K562 (cell line): ENCODE data around the gene ARHGAP22. TPM values are rescaled to one million over a fixed set of nuclear protein-coding genes. Genes with fewer than 3 reads are reported as not detected.

ENCODE experiments used
- CREBBP ChIP-seq: IDR thresholded peaks from one replicate; pipeline ENCODE4 v1.6.1; 2012; ENCODE audit warnings: low read depth, mild to moderate bottlenecking, control low read depth, inconsistent platforms, low read length
- HMG20A ChIP-seq: fragments of 450-650 bp; formaldehyde crosslinking; conservative IDR thresholded peaks from 2 replicates; pipeline ENCODE4 v1.4.0; 2020; ENCODE audit warnings: mild to moderate bottlenecking, mixed read lengths
- JUND ChIP-seq, 2 experiments: IDR thresholded peaks; 2 replicates in 1 of 2; 3 replicates in 1 of 2; pipeline ENCODE4 v1.6.1; 2011; ENCODE audit warnings: borderline replicate concordance in 2 of 2, low read depth in 2 of 2, low read length in 2 of 2, improper control_type of control experiment in 1 of 2, missing biosample characterization in 1 of 2, missing genetic modification characterization in 1 of 2, missing genetic modification reagents in 1 of 2
- L3MBTL2 ChIP-seq: fragments of 450-650 bp; IDR thresholded peaks from 2 replicates; pipeline ENCODE4 v1.6.1; 2016; ENCODE audit warnings: mild to moderate bottlenecking, moderate library complexity
- OTX1 ChIP-seq: fragments of 450-650 bp; formaldehyde crosslinking; IDR thresholded peaks from 2 replicates; pipeline ENCODE4 v1.4.0; 2022; ENCODE audit warnings: mild to moderate bottlenecking
- SIN3B ChIP-seq: fragments of 450-650 bp; IDR thresholded peaks from 2 replicates; pipeline ENCODE4 v1.6.1; 2017; ENCODE audit warnings: low read depth, mild to moderate bottlenecking, moderate library complexity
- SMAD1 ChIP-seq: fragments of 150-350 bp; IDR thresholded peaks from 2 replicates; pipeline ENCODE4 v1.6.1; 2014; ENCODE audit warnings: low read length, low read depth; ENCODE audit not compliant: partially characterized antibody
- SP2 ChIP-seq: IDR thresholded peaks from 2 replicates; pipeline ENCODE4 v1.6.1; 2011; ENCODE audit warnings: mild to moderate bottlenecking, low read depth, low read length, moderate library complexity; ENCODE audit not compliant: poor library complexity, severe bottlenecking; ENCODE audit errors: extremely low read depth
- SRF ChIP-seq, 2 experiments: fragments of 250-450, 450-650 bp in 1 of 2; sonication (Bioruptor Pico) in 1 of 2; sonication (generic) in 1 of 2; formaldehyde crosslinking; IDR thresholded peaks; 2 replicates each; pipeline versions ENCODE4 v1.5.0 to v1.5.1; 2020 to 2022; ENCODE audit warnings: mild to moderate bottlenecking in 1 of 2, missing genetic modification reagents in 1 of 2
- ZBED1 ChIP-seq: IDR thresholded peaks from 2 replicates; pipeline ENCODE4 v1.6.1; 2014
- ZNF12 ChIP-seq: sonication (generic); formaldehyde crosslinking; IDR thresholded peaks from 2 replicates; pipeline ENCODE4 v1.4.0; 2020; ENCODE audit warnings: mild to moderate bottlenecking, missing genetic modification reagents
- ZNF583 ChIP-seq: fragments of 250-450 bp; sonication (Bioruptor Pico); IDR thresholded peaks from 2 replicates; pipeline ENCODE4 v1.4.0; 2020
- polyA plus RNA-seq, 8 experiments: library from polyadenylated mRNA; depleted of rRNA in 4 of 8; stranded (reverse) in 5 of 8; unstranded in 3 of 8; fragments of >200 nt; fragmentation: Nextera tagmentation in 2 of 8; fragmentation: Illumina TruSeq in 1 of 8; extraction: Ambion mirVana in 2 of 8; extraction: Trizol in 1 of 8; gene quantifications; 2 replicates each; pipeline versions ENCODE4 v1.2.1 to v1.2.3, GENCODE V29; 2011 to 2014; ENCODE audit warnings: inconsistent platforms in 1 of 8, missing spikeins in 1 of 8
- total RNA-seq, 7 experiments: library from RNA; depleted of rRNA in 6 of 7; stranded (reverse); fragments of >200 nt in 6 of 7; fragmentation: Illumina TruSeq in 2 of 7; extraction: Trizol in 2 of 7; gene quantifications; 2 replicates each; pipeline versions ENCODE4 v1.2.1 to v1.2.3, GENCODE V29; 2011 to 2021; ENCODE audit warnings: low replicate concordance in 1 of 7
- TF ChIP-seq, protein P1 (sequence below): fragments of 450-650 bp; formaldehyde crosslinking; IDR thresholded peaks from 2 replicates; pipeline ENCODE4 v1.4.0; 2020; ENCODE audit warnings: mild to moderate bottlenecking, moderate library complexity
- TF ChIP-seq, protein P2 (sequence below): fragments of 450-650 bp; IDR thresholded peaks from 2 replicates; pipeline ENCODE4 v1.6.1; 2016; ENCODE audit warnings: borderline replicate concordance
- TF ChIP-seq, protein P3 (sequence below): fragments of 450-650 bp; IDR thresholded peaks from 2 replicates; pipeline ENCODE4 v1.6.1; 2018; ENCODE audit warnings: mild to moderate bottlenecking, low read depth; ENCODE audit not compliant: partially characterized antibody
- TF ChIP-seq, protein P4 (sequence below): sonication (generic); formaldehyde crosslinking; IDR thresholded peaks from 2 replicates; pipeline ENCODE4 v1.4.0; 2020; ENCODE audit warnings: mild to moderate bottlenecking, missing genetic modification reagents

ARHGAP22 gene
- total and polyA plus RNA-seq, 9 of the 15 experiments (the other 6 are each of a cell fraction or from before 2014, with no cell fraction given): 1.3 to 28.1 (median 12.7) TPM

DNA sequence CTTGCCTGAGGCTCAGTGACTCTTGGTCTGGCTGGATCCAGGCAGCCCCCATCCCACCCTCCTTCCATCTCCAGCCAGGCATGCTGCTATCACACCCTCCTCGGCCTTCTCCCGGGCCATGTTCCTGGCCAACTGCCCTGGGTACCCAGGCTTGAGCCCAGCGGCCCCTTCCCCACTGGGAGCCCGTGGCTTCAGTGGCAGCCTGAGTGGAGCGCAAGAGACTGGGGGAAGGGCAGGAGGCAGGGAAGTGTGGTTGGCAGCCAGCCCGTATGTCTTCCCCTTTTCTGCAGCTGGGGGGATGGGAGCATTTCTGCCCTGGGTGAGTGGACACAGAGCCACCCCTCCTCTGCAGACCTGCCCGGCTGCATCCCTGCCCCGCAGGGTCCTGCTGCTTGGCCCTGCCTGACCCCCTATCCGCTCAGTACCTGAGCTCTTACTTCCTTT, 148.5 kb downstream of the ARHGAP22 start (continued):
- TF ChIP-seq SP2 (no peak), L3MBTL2 (no peak), CREBBP (no peak), JUND (IDR thresholded peaks at IDR 0.05; ENCODE audit: borderline replicate concordance, low read depth, low read length) (0 out of 2 replicates have a peak, but pooled peaks have one; percentile 34), JUND (tag; IDR thresholded peaks at IDR 0.05; ENCODE audit: borderline replicate concordance, low read depth, low read length) (peak; percentile 28; the same call in 1 of the 3 replicates), ZNF12 (CRISPR knock-in tag) (no peak), OTX1 (CRISPR knock-in tag) (0 out of 2 replicates have a peak, but pooled peaks have one; percentile 38), ZNF583 (peak; percentile 78), SRF (CRISPR knock-in tag; IDR thresholded peaks at IDR 0.05) (no peak), SIN3B (no peak), HMG20A (CRISPR knock-in tag) (no peak), ZBED1 (no peak), SMAD1 (no peak)
- TF ChIP-seq, protein P1, sequence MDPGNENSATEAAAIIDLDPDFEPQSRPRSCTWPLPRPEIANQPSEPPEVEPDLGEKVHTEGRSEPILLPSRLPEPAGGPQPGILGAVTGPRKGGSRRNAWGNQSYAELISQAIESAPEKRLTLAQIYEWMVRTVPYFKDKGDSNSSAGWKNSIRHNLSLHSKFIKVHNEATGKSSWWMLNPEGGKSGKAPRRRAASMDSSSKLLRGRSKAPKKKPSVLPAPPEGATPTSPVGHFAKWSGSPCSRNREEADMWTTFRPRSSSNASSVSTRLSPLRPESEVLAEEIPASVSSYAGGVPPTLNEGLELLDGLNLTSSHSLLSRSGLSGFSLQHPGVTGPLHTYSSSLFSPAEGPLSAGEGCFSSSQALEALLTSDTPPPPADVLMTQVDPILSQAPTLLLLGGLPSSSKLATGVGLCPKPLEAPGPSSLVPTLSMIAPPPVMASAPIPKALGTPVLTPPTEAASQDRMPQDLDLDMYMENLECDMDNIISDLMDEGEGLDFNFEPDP (CRISPR knock-in tag): no peak
- TF ChIP-seq, protein P2, sequence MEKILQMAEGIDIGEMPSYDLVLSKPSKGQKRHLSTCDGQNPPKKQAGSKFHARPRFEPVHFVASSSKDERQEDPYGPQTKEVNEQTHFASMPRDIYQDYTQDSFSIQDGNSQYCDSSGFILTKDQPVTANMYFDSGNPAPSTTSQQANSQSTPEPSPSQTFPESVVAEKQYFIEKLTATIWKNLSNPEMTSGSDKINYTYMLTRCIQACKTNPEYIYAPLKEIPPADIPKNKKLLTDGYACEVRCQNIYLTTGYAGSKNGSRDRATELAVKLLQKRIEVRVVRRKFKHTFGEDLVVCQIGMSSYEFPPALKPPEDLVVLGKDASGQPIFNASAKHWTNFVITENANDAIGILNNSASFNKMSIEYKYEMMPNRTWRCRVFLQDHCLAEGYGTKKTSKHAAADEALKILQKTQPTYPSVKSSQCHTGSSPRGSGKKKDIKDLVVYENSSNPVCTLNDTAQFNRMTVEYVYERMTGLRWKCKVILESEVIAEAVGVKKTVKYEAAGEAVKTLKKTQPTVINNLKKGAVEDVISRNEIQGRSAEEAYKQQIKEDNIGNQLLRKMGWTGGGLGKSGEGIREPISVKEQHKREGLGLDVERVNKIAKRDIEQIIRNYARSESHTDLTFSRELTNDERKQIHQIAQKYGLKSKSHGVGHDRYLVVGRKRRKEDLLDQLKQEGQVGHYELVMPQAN: no peak
- TF ChIP-seq, protein P3, sequence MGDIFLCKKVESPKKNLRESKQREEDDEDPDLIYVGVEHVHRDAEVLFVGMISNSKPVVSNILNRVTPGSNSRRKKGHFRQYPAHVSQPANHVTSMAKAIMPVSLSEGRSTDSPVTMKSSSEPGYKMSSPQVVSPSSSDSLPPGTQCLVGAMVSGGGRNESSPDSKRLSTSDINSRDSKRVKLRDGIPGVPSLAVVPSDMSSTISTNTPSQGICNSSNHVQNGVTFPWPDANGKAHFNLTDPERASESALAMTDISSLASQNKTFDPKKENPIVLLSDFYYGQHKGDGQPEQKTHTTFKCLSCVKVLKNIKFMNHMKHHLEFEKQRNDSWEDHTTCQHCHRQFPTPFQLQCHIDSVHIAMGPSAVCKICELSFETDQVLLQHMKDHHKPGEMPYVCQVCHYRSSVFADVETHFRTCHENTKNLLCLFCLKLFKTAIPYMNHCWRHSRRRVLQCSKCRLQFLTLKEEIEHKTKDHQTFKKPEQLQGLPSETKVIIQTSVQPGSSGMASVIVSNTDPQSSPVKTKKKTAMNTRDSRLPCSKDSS: no peak
- TF ChIP-seq, protein P4, sequence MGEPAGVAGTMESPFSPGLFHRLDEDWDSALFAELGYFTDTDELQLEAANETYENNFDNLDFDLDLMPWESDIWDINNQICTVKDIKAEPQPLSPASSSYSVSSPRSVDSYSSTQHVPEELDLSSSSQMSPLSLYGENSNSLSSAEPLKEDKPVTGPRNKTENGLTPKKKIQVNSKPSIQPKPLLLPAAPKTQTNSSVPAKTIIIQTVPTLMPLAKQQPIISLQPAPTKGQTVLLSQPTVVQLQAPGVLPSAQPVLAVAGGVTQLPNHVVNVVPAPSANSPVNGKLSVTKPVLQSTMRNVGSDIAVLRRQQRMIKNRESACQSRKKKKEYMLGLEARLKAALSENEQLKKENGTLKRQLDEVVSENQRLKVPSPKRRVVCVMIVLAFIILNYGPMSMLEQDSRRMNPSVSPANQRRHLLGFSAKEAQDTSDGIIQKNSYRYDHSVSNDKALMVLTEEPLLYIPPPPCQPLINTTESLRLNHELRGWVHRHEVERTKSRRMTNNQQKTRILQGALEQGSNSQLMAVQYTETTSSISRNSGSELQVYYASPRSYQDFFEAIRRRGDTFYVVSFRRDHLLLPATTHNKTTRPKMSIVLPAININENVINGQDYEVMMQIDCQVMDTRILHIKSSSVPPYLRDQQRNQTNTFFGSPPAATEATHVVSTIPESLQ (CRISPR knock-in tag): no peak
